Progenitor cell of endocrine pancreas (in vitro differentiated cells): Measurements from ENCODE around the gene DEFB129. TPM values are rescaled to one million over a fixed set of nuclear protein-coding genes. Genes with fewer than 3 reads are reported as not detected.

Experiments used
- DNase-seq: peaks from one replicate; pipeline ENCODE4 v3.0.0; 2021; ENCODE audit warnings: low spot score; ENCODE audit not compliant: unreplicated experiment
- H3K27ac Mint-ChIP-seq: 2 replicates; pipeline ENCODE4 v1.8.0; 2021; ENCODE audit warnings: mild to moderate bottlenecking, moderate library complexity, mixed read lengths
- H3K27me3 Mint-ChIP-seq: 2 replicates; pipeline ENCODE4 v1.8.0; 2021; ENCODE audit warnings: mixed read lengths
- H3K36me3 Mint-ChIP-seq: 2 replicates; pipeline ENCODE4 v1.8.0; 2022; ENCODE audit warnings: mixed read lengths; ENCODE audit not compliant: insufficient read depth
- H3K4me1 Mint-ChIP-seq: 2 replicates; pipeline ENCODE4 v1.8.0; 2021; ENCODE audit warnings: low read depth, mixed read lengths
- H3K4me3 Mint-ChIP-seq: 2 replicates; pipeline ENCODE4 v1.8.0; 2021; ENCODE audit warnings: low read depth, mild to moderate bottlenecking, moderate library complexity, mixed read lengths
- H3K9me3 Mint-ChIP-seq: 2 replicates; pipeline ENCODE4 v1.8.0; 2021; ENCODE audit warnings: low read depth, mixed read lengths
- CTCF ChIP-seq: fragments of 200-600 bp; sonication (generic); IDR thresholded peaks from one replicate; pipeline ENCODE4 v1.5.0; 2021; ENCODE audit warnings: antibody characterized with exemption, mild to moderate bottlenecking; ENCODE audit not compliant: unreplicated experiment
- long read RNA-seq: library from polyadenylated mRNA; unstranded; transcript quantifications from one replicate; pipeline ENCODE4 v2.0.0, GENCODE V29; 2020
- total RNA-seq: library from RNA; stranded (reverse); gene quantifications from 2 replicates; pipeline ENCODE4 v1.2.1, GENCODE V29; 2021

The DEFB129 gene
- total RNA-seq: not detected in 2 replicates
- long read RNA-seq: 0 reads

DNA sequence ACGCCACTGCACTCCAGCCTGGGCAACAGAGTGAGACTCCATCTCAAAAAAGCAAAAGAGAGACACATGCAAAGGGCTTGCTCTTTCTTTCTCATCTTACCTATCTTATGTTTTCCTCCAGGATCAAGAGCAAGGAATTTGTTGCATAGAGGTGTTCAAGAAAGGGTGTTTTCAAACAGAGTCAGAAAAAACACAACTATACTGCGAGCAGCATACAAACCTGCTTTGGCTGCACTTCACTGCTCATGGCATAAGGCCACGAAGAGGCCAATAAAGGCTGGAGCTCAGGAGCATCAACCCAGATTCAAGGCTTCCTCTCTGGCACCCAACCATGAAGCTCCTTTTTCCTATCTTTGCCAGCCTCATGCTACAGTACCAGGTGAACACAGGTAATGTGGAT lies at the start of gene DEFB129:
TSS of gene DEFB129 (plus strand) at position 301 of the 400 bp plus-strand sequence. CDS start at position 332, 31 bp downstream.
- DNase-seq: no peak
- TF ChIP-seq CTCF: no peak
- Mint-ChIP-seq H3K4me3 (no peak within 1 kb of the TSS), H3K27ac (no peak within 1 kb of the TSS), H3K9me3 (no peaks in the 10 kb centered on the region), H3K4me1 (no peaks in the 10 kb centered on the region), H3K36me3 (no peaks in the 10 kb centered on the region), H3K27me3 (peaks cover 33% of the 10 kb centered on the region)

DNA sequence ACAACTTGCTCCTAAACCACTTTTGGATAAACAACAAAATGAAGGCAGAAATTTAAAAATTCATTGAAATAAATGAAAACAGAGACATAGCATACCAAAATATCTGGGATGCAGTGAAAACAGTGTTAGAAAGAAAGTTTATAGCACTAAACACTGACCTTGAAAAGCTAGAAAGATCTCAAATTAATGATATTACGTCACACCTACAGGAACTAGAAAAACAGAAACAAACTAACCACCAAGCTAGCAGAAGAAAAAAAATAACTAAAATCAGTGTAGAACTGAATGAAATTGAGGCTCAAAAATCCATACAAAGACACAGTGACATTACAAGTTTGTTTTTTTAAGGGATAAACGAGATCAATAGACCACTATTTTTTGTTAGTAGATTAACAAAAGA lies 42.8 kb upstream of the DEFB129 start:
- Mint-ChIP-seq H3K27me3 (peaks cover 5% of the 10 kb centered on the region), H3K36me3 (no peaks in the 10 kb centered on the region), H3K27ac (no peak overlapping the region), H3K4me1 (peaks cover 7% of the 10 kb centered on the region), H3K9me3 (peaks cover 27% of the 10 kb centered on the region), H3K4me3 (no peak overlapping the region)
- TF ChIP-seq CTCF: no peak
- no peak for DNase-seq

GRCh38 chr20:187733-188132 lies 39.3 kb upstream of the DEFB129 start:
- TF ChIP-seq CTCF: no peak
- DNase-seq: no peak
- Mint-ChIP-seq H3K9me3 (peaks cover 27% of the 10 kb centered on the region), H3K4me1 (peaks cover under 1% of the 10 kb centered on the region), H3K36me3 (no peaks in the 10 kb centered on the region), H3K4me3 (no peak overlapping the region), H3K27ac (no peak overlapping the region), H3K27me3 (peaks cover 11% of the 10 kb centered on the region)

DNA sequence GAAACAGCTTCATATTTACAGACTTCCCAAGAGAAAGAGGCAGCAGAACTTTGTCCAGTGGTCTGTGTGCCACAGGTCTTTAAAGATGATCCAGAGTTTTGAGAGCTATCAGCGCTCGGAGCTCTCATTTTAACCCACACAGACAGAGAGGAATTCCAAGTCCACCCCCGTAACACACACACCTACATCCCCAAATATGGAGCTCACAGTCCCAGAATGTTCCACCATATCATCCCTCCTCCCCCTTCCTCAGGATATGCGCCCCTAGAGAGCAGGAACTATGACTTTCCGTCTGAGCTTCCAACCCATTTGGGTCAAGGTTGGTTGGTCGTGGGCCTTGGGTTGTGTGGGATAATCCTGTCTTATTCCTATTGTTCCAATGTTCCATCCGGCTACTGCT lies 37.4 kb upstream of the DEFB129 start, which contains the start of gene DEFB128:
TSS of gene DEFB128 (minus strand) at position 101 of the 400 bp plus-strand sequence. CDS start at position 13, 88 bp downstream.
- H3K4me3 Mint-ChIP-seq: no peak within 1 kb of the TSS
- no peaks in the 10 kb centered on the region for H3K4me1 Mint-ChIP-seq
- no peak within 1 kb of the TSS for H3K27ac Mint-ChIP-seq
- DNase-seq: no peak
- H3K27me3 Mint-ChIP-seq: peaks cover 11% of the 10 kb centered on the region
- TF ChIP-seq CTCF: no peak
- H3K36me3 Mint-ChIP-seq: no peaks in the 10 kb centered on the region
- H3K9me3 Mint-ChIP-seq: peaks cover 13% of the 10 kb centered on the region

DNA sequence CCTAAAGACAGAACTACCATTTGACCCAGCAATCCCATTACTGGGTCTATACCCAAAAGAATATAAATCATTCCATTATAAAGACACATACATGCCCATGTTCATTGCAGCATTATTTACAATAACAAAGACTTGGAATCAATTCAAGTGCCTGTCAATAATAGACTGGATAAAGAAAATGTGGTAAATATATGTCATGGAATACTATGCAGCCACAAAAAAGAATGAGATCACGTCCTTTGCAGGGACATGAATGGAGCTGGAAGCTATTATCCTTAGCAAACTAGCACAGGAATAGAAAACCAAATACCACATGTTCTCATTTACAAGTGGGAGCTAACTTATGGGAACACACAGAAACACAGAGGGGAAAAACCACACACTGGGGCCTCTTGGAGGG lies 28.8 kb upstream of the DEFB129 start:
- no peaks in the 10 kb centered on the region for H3K36me3 Mint-ChIP-seq
- no peak overlapping the region for H3K4me3 Mint-ChIP-seq
- no peaks in the 10 kb centered on the region for H3K27me3 Mint-ChIP-seq
- no peak for DNase-seq
- H3K27ac Mint-ChIP-seq: no peak overlapping the region
- H3K4me1 Mint-ChIP-seq: no peaks in the 10 kb centered on the region
- no peak for TF ChIP-seq CTCF
- H3K9me3 Mint-ChIP-seq: no peaks in the 10 kb centered on the region
